Measurements from ENCODE around the gene USH2A. TPM values are rescaled to one million over a fixed set of nuclear protein-coding genes. Genes with fewer than 3 reads are reported as not detected.

Gene USH2A
- total RNA-seq, 1 donor from 2014 or later, result 0.02 TPM

GRCh38 chr1:216323344-216323743, 99.9 kb downstream of the USH2A start:
- Histone ChIP-seq H3K4me1 (ENCODE audit: insufficient read depth, low read length) (no peaks in the 10 kb centered on the region), H3K36me3 (ENCODE audit: insufficient read depth, low read length) (no peaks in the 10 kb centered on the region), H3K9me3 (ENCODE audit: insufficient read depth, low read depth, low read length) (no peaks in the 10 kb centered on the region), H3K79me2 (ENCODE audit: insufficient read depth, low read length) (no peaks in the 10 kb centered on the region), H3K27me3 (ENCODE audit: insufficient read depth, low read length) (no peaks in the 10 kb centered on the region), H3K4me3 (ENCODE audit: insufficient read depth, low read depth, low read length) (no peak overlapping the region), H3K9ac (ENCODE audit: low read length) (no peak overlapping the region), H3K27ac (ENCODE audit: low read depth, low read length) (no peak overlapping the region), H2AFZ (ENCODE audit: low read depth, low read length) (no peak overlapping the region), H4K20me1 (ENCODE audit: insufficient read depth, low read length) (no peaks in the 10 kb centered on the region), H3K4me2 (ENCODE audit: low read length) (no peak overlapping the region)
- no peak for FAIRE-seq
- H3K9me3 Mint-ChIP-seq (ENCODE audit: unreplicated experiment), result no peaks in the 10 kb centered on the region
- H3K4me3 Mint-ChIP-seq (ENCODE audit: unreplicated experiment), result no peak overlapping the region
- no peak for DNase-seq (ENCODE audit: low read depth)
- no peaks in the 10 kb centered on the region for H3K36me3 Mint-ChIP-seq (ENCODE audit: low read depth, unreplicated experiment)
- H3K27ac Mint-ChIP-seq (ENCODE audit: unreplicated experiment), result no peak overlapping the region
- no peak for TF ChIP-seq EZH2 (IDR thresholded peaks at IDR 0.05; ENCODE audit: insufficient read depth, low read length)
- no peak for TF ChIP-seq CTCF (IDR thresholded peaks at IDR 0.05; ENCODE audit: insufficient read depth, low read depth, low read length)
- H3K27me3 Mint-ChIP-seq (ENCODE audit: low read depth, unreplicated experiment), result no peaks in the 10 kb centered on the region
- no peaks in the 10 kb centered on the region for H3K4me1 Mint-ChIP-seq (ENCODE audit: low read depth, unreplicated experiment)

- Histone ChIP-seq H4K20me1 (ENCODE audit: insufficient read depth, low read length) (no peaks in the 10 kb centered on the region), H3K9ac (ENCODE audit: low read length) (no peak overlapping the region), H3K79me2 (ENCODE audit: insufficient read depth, low read length) (no peaks in the 10 kb centered on the region), H3K4me1 (ENCODE audit: insufficient read depth, low read length) (no peaks in the 10 kb centered on the region), H3K4me3 (ENCODE audit: insufficient read depth, low read depth, low read length) (no peak overlapping the region), H2AFZ (ENCODE audit: low read depth, low read length) (no peak overlapping the region), H3K27me3 (ENCODE audit: insufficient read depth, low read length) (no peaks in the 10 kb centered on the region), H3K4me2 (ENCODE audit: low read length) (no peak overlapping the region), H3K36me3 (ENCODE audit: insufficient read depth, low read length) (no peaks in the 10 kb centered on the region), H3K9me3 (ENCODE audit: insufficient read depth, low read depth, low read length) (no peaks in the 10 kb centered on the region), H3K27ac (ENCODE audit: low read depth, low read length) (no peak overlapping the region)
- Mint-ChIP-seq H3K36me3 (ENCODE audit: low read depth, unreplicated experiment) (no peaks in the 10 kb centered on the region), H3K4me3 (ENCODE audit: unreplicated experiment) (no peak overlapping the region), H3K27ac (ENCODE audit: unreplicated experiment) (no peak overlapping the region), H3K4me1 (ENCODE audit: low read depth, unreplicated experiment) (no peaks in the 10 kb centered on the region), H3K27me3 (ENCODE audit: low read depth, unreplicated experiment) (no peaks in the 10 kb centered on the region), H3K9me3 (ENCODE audit: unreplicated experiment) (no peaks in the 10 kb centered on the region)
- DNase-seq (ENCODE audit: low read depth) (no peak), FAIRE-seq (no peak)
- TF ChIP-seq EZH2 (IDR thresholded peaks at IDR 0.05; ENCODE audit: insufficient read depth, low read length), result no peak
These were observed 108.7 kb downstream of the USH2A start for GRCh38 chr1:216314379-216315095.

GRCh38 chr1:216310776-216311175, 112.5 kb downstream of the USH2A start:
- FAIRE-seq (no peak), DNase-seq (ENCODE audit: low read depth) (no peak)
- no peak overlapping the region for H3K27ac ChIP-seq (ENCODE audit: low read depth, low read length)
- no peak overlapping the region for H3K4me2 ChIP-seq (ENCODE audit: low read length)
- H3K9me3 ChIP-seq (ENCODE audit: insufficient read depth, low read depth, low read length), result no peaks in the 10 kb centered on the region
- Mint-ChIP-seq H3K27me3 (ENCODE audit: low read depth, unreplicated experiment) (no peaks in the 10 kb centered on the region), H3K27ac (ENCODE audit: unreplicated experiment) (no peak overlapping the region), H3K4me3 (ENCODE audit: unreplicated experiment) (no peak overlapping the region), H3K36me3 (ENCODE audit: low read depth, unreplicated experiment) (no peaks in the 10 kb centered on the region), H3K9me3 (ENCODE audit: unreplicated experiment) (no peaks in the 10 kb centered on the region), H3K4me1 (ENCODE audit: low read depth, unreplicated experiment) (peaks cover 1% of the 10 kb centered on the region)
- H3K36me3 ChIP-seq (ENCODE audit: insufficient read depth, low read length), result no peaks in the 10 kb centered on the region
- no peaks in the 10 kb centered on the region for H4K20me1 ChIP-seq (ENCODE audit: insufficient read depth, low read length)
- no peaks in the 10 kb centered on the region for H3K27me3 ChIP-seq (ENCODE audit: insufficient read depth, low read length)
- H3K4me1 ChIP-seq (ENCODE audit: insufficient read depth, low read length), result no peaks in the 10 kb centered on the region
- peak; percentile 49 for TF ChIP-seq CTCF (IDR thresholded peaks at IDR 0.05; ENCODE audit: insufficient read depth, low read depth, low read length)
- TF ChIP-seq EZH2 (IDR thresholded peaks at IDR 0.05; ENCODE audit: insufficient read depth, low read length), result no peak
- no peaks in the 10 kb centered on the region for H3K79me2 ChIP-seq (ENCODE audit: insufficient read depth, low read length)
- H3K4me3 ChIP-seq (ENCODE audit: insufficient read depth, low read depth, low read length), result no peak overlapping the region
- no peak overlapping the region for H2AFZ ChIP-seq (ENCODE audit: low read depth, low read length)
- no peak overlapping the region for H3K9ac ChIP-seq (ENCODE audit: low read length)
